GM19395 (cell line): ENCODE results near the gene BEAN1.

Experiments
- ATAC-seq: cut with Tn5 transposase; IDR thresholded peaks from one replicate; pipeline ENCODE4 v1.9.1; 2021; ENCODE audit warnings: mild to moderate bottlenecking, moderate library complexity; ENCODE audit not compliant: unreplicated experiment

The BEAN1 gene

DNA sequence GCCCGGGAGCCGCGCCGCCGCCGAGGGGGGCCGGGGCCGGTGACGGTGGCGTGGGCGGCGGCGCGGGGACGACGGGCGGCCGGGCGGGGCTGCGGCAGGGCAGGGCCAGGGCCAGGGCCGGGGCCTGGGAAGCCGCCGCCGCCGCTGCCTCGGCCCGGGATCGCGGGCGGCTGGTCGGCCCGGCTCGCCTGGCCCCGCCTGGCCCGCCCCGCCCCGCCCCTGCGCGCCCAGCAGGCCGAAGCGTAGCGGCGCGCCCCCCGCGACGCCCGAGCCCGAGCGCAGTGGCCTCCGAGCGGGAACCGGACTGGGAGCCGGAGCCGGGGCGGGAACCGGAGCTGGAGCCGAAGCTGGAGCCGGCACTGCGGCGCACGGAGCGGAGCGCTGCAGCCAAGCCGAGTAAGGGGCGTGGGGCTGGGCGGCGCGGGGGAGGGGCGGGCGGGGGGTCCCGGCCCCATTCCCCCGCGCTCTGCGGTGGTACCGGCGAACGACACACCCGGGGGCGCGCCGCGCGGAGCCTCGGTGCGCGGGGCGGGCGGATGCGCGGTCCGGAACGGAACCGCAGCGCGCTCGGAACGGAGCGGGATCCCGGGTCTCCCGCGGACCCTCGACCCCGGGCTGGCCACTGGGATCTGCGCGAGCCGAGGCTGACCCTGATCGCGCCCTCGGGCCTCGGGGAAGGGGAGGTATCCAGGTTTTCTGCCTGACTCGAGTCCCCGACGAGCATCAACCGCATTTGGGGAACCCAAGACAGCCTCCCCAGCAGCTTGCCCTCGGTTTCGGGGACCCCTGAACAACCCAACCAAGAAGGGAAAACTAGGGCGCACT, at the start of gene BEAN1:
TSS of gene BEAN1 (plus strand) at position 260 of the 825 bp plus-strand sequence. CDS start 10,382 bp downstream, outside the sequence.
- no peak for ATAC-seq

- ATAC-seq, result no peak
Observed at GRCh38 chr16:66377324-66377723, 49.8 kb upstream of the BEAN1 start.

DNA sequence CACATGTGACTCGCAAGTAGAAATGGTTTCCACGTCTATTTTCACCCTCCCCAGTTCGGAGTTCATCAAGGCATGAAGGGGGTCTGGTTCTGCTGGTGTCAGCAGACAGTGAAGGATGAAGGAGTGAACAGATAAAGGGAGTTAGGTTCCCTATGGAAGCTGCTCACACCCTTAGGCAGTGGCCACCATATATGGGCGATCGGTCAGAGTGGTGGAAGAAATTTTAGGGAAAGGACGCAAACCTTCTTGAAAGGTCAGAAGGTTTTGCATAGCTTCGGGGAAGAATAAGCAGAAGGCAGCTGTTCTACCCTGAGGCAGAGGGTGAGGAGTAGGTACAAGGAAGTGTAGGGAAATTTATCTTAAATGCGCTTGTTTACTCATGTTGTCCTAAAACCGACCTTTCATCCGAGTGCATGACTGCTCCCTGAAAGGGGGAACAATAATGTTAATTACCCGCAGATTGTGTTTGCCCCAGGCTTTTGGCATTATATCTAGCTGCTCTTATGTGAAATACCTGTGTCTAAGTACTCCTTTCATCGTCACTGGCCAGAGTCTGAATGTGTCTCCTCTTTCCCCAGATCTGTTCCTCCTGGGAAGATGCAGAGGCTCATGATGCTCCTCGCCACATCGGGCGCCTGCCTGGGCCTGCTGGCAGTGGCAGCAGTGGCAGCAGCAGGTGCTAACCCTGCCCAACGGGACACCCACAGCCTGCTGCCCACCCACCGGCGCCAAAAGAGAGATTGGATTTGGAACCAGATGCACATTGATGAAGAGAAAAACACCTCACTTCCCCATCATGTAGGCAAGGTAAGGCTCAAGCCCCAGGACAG, 48.1 kb upstream of the BEAN1 start:
- no peak for ATAC-seq

- no peak for ATAC-seq
Observed at GRCh38 chr16:66379571-66379941, 47.5 kb upstream of the BEAN1 start.

GRCh38 chr16:66380421-66380820, 46.7 kb upstream of the BEAN1 start:
- ATAC-seq, result no peak

DNA sequence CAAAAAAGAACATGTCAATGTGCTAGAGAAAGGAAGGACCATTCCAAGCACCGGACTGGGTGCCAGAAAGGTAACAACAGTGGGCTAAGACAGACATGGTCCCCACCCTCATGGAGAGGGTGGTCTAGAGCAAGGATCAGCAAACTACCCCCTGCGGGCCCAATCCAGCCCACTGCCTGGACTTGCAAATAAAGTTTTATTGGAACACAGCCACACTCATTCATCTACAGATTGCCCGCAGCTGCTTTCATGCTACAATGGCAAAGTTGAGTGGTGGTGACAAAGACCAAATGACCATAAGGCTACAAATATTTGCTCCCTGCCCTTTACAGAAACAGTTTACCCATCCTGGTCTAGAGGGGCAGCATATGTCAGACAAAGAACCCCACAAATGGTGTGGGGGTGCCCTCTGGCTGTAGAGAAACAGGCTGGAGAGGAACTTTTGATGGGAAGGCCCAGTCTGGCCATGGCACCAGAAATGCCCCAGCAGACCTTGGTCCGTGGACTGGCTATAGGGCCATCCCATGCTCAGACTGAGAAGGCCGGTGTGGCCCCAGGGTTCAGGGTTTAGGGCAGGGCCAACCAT, 45.4 kb upstream of the BEAN1 start:
- ATAC-seq, result no peak

DNA sequence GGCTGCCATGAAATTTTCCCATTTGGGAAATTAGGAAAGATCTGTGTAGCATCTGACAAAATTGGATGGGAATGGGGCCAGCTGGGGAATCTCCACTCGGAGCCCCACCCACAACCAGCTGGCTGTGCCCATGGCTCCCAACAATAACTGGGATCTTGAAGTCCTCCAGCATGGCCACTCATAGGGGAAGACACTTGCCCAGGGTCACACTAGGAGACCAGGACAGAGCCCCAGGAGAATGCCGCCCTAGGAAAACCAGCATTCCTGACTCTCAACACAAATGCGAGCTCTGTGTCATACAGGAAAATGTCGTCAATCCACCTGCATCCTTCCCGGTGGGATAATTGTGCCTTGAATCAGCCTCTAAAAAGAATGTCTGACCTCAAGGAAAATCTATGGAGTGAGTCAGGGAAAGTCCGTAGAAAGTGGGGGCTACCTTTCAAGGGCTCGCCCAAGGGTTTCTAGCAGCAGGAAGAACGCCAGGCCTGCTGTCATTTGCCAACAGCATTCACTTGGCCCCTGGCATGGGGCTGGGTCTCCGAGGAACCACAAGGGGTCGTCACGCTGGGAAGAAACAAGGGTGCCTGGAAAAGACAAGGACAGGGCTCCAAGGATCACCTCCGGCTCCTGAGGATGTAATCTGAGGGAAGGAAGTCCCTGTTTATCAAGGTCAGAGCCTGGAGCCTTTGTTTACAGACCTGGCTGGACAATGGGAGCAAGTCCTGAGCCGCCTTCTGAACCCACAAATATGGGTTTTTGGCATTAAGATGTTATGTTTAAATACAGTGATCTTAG, 44.7 kb upstream of the BEAN1 start:
- no peak for ATAC-seq

DNA sequence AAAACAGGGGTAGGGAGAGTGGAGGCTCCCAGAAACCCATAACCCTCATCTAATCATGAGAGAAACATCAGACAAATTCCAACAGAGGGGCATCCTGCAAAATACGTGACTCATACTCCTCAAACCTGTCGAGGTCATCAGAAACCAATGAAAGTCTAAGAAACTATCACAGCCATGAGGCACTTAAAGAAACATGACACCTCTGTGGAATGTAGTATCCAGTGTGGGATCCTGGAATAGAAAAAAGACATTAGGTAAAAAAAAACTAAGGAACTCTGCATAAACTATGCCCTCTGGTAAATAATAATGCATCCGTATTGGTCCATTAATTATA, 44.2 kb upstream of the BEAN1 start:
- no peak for ATAC-seq

GRCh38 chr16:66383551-66383950, 43.5 kb upstream of the BEAN1 start:
- ATAC-seq, result no peak

DNA sequence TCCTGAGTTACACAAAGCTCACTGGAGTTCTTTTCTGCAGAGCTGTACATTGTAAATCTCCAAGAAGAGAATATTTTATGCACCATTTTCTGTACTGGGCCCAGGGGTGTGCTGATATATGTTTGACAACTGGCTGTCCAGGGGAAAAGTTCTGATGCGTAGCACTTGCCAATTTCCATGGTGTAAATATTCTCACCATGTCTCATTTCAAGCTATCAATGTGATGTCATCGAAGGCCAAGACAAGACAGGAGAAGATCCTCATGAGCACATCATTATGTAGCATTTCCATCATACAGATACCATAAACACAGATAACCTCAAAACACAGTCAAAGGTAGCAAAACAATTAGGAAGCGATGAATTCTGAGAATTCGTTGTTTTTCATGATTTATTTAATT, 41.7 kb upstream of the BEAN1 start:
- no peak for ATAC-seq

GRCh38 chr16:66386629-66387622, 40.2 kb upstream of the BEAN1 start:
- no peak for ATAC-seq

GRCh38 chr16:66387817-66388332, 39.2 kb upstream of the BEAN1 start:
- no peak for ATAC-seq

GRCh38 chr16:66388350-66389139, 38.5 kb upstream of the BEAN1 start:
- no peak for ATAC-seq

DNA sequence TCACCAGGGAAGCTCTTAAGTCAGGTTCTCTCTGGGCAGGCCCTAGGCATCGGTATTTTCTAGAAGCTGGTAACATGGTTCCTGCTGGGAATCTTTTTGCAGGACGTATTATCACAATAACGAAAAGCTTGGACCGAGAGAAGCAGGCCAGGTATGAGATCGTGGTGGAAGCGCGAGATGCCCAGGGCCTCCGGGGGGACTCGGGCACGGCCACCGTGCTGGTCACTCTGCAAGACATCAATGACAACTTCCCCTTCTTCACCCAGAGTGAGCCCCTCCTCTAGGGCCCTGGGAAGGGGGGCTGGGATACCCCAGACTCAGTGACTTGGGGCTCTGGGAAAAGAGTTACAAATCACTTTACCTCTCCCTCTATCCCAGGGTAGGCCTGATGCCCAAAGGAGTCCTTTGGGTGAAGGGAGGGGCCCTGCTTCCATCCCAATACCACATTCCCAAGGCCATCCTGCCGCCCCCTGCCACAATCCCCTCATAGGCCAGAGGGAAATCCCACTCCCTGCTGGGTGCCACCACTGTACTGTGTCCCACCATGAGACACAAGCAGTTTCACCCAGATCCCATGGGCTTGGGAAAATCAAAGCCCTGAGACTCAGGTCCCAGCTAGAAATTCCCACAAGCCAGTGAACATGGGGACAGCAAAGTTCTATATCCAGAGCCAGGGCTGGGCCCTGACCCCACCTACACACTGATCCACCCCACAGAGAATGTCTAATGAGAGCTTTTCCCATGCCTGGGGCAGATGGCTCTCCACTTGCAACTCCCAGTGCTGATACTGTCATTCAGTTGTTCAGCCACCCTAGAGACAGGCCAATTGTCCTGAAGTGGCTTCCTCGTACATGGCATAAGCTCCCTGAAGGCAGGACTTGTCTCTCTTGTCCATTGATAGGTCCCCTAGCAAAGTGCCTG, 37.6 kb upstream of the BEAN1 start:
- no peak for ATAC-seq

DNA sequence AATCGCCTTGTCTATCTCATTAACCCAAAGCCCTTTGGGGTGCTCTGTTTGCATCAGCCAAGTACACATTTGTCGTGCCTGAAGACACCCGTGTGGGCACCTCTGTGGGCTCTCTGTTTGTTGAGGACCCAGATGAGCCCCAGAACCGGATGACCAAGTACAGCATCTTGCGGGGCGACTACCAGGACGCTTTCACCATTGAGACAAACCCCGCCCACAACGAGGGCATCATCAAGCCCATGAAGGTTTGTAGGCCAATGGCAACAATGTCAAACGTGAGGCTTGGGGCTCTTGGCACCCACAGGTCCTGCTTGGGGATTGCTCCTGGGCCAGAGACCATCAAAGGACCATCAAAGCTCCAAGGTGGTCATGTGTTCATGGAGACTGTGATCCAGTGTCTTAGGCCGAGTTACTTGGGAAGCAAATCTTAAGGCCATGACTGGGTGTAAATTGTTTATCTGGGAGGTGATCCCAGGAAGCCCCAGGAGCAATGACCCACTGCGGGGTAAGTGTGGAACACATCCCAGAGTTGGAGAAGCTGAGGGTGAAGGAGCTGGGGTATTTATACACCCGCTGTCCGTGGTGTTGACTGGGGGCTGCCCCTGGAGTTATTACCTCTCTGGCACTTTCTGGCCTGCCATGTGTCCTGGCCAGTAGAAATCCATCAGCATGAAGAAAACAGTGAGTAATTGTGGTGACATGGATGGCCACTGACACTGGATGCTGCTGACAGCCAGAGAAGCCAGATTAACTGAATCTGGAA, 36.6 kb upstream of the BEAN1 start:
- ATAC-seq, result no peak

GRCh38 chr16:66391726-66392670, 35.1 kb upstream of the BEAN1 start:
- no peak for ATAC-seq
